ENCODE results near the gene SNX1.

DNA sequence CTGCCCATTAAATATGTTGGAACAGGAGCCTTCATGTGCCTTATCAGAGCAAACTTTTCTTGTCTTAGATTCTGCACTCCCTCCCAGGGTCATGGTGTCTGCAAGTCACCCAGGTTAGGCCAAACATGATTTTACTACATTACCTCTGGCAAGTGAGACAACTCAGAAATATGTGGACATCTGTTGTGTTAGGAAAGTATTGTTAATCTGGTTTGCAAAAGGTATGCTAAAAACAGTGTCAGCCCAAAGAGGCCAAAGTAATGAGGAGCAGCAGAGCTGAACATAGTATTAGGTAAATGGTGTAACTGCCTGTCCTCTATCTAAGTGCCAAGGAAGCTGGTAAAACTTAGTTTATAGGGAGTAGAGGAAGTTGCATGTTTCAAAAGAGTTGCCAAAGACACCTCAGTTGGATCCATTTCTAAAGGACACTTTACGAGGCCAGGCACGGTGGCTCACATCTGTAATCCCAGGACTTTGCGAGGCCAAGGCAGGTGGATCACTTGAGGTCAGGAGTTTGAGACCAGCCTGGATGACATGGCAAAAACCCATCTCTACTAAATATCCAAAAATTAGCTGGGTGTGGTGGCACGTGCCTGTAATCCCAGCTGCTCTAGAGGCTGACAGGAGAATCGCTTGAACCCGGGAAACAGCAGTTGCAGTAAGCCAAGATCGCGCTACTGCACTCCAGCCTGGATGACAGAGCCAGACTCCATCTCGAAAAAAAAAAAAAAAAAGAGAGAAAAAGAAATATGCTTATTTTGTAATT lies 89.5 kb downstream of the SNX1 start:
- TF ChIP-seq, protein P1, sequence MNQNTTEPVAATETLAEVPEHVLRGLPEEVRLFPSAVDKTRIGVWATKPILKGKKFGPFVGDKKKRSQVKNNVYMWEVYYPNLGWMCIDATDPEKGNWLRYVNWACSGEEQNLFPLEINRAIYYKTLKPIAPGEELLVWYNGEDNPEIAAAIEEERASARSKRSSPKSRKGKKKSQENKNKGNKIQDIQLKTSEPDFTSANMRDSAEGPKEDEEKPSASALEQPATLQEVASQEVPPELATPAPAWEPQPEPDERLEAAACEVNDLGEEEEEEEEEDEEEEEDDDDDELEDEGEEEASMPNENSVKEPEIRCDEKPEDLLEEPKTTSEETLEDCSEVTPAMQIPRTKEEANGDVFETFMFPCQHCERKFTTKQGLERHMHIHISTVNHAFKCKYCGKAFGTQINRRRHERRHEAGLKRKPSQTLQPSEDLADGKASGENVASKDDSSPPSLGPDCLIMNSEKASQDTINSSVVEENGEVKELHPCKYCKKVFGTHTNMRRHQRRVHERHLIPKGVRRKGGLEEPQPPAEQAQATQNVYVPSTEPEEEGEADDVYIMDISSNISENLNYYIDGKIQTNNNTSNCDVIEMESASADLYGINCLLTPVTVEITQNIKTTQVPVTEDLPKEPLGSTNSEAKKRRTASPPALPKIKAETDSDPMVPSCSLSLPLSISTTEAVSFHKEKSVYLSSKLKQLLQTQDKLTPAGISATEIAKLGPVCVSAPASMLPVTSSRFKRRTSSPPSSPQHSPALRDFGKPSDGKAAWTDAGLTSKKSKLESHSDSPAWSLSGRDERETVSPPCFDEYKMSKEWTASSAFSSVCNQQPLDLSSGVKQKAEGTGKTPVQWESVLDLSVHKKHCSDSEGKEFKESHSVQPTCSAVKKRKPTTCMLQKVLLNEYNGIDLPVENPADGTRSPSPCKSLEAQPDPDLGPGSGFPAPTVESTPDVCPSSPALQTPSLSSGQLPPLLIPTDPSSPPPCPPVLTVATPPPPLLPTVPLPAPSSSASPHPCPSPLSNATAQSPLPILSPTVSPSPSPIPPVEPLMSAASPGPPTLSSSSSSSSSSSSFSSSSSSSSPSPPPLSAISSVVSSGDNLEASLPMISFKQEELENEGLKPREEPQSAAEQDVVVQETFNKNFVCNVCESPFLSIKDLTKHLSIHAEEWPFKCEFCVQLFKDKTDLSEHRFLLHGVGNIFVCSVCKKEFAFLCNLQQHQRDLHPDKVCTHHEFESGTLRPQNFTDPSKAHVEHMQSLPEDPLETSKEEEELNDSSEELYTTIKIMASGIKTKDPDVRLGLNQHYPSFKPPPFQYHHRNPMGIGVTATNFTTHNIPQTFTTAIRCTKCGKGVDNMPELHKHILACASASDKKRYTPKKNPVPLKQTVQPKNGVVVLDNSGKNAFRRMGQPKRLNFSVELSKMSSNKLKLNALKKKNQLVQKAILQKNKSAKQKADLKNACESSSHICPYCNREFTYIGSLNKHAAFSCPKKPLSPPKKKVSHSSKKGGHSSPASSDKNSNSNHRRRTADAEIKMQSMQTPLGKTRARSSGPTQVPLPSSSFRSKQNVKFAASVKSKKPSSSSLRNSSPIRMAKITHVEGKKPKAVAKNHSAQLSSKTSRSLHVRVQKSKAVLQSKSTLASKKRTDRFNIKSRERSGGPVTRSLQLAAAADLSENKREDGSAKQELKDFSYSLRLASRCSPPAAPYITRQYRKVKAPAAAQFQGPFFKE (tag by site-specific recombination; IDR thresholded peaks at IDR 0.05; ENCODE audit: borderline replicate concordance): no peak
- TF ChIP-seq, protein P2, sequence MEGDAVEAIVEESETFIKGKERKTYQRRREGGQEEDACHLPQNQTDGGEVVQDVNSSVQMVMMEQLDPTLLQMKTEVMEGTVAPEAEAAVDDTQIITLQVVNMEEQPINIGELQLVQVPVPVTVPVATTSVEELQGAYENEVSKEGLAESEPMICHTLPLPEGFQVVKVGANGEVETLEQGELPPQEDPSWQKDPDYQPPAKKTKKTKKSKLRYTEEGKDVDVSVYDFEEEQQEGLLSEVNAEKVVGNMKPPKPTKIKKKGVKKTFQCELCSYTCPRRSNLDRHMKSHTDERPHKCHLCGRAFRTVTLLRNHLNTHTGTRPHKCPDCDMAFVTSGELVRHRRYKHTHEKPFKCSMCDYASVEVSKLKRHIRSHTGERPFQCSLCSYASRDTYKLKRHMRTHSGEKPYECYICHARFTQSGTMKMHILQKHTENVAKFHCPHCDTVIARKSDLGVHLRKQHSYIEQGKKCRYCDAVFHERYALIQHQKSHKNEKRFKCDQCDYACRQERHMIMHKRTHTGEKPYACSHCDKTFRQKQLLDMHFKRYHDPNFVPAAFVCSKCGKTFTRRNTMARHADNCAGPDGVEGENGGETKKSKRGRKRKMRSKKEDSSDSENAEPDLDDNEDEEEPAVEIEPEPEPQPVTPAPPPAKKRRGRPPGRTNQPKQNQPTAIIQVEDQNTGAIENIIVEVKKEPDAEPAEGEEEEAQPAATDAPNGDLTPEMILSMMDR (tag by site-specific recombination; IDR thresholded peaks at IDR 0.05): no peak

All from HEK293 (cell line).